Right renal cortex interstitium (tissue), 3 donors: ENCODE data around the gene PIP4K2C. TPM values are rescaled to one million over a fixed set of nuclear protein-coding genes. Genes with fewer than 3 reads are reported as not detected.
A peak's percentile ranks its signal among the peaks of the same experiment; 100 is the strongest.
"Not testable (repeated sequence)": the region's sequence is repeated elsewhere in the genome, so short reads cannot be mapped to it uniquely, and the experiment has no call there.

Experiments
- DNase-seq, 3 donors: peaks; one replicate each; pipeline ENCODE4 v3.0.0-alpha.2; 2013; ENCODE audit warnings: low read depth in 3 of 3, low spot score in 2 of 3
- polyA plus RNA-seq, 3 donors: library from polyadenylated mRNA; unstranded; fragments of 120-200 nt; gene quantifications; one replicate each; pipeline ENCODE4 v1.2.1, GENCODE V29; 2013; ENCODE audit not compliant: insufficient read length in 3 of 3

The PIP4K2C gene
- polyA plus RNA-seq, 3 donors, result 43.6 to 47.5 (median 44.8) TPM

- DNase-seq, result no peak
Observed at GRCh38 chr12:57631566-57632072, 40.6 kb downstream of the PIP4K2C start.

GRCh38 chr12:57632073-57632957 lies 41.3 kb downstream of the PIP4K2C start:
- no peak for DNase-seq

- DNase-seq, result peak in 1 of 3 donors; percentile 57
Observed at GRCh38 chr12:57632958-57633840, 42.2 kb downstream of the PIP4K2C start, which contains the start of gene B4GALNT1. TSS of gene B4GALNT1 (minus strand) at chr12:57633201. CDS start at chr12:57632132, 1,069 bp downstream.

GRCh38 chr12:57636731-57637130 lies 45.7 kb downstream of the PIP4K2C start:
- not testable (repeated sequence) for DNase-seq

GRCh38 chr12:57637364-57637763 lies 46.4 kb downstream of the PIP4K2C start:
- no peak for DNase-seq

- DNase-seq, result no peak
Observed at GRCh38 chr12:57638096-57638495, 47.1 kb downstream of the PIP4K2C start.

GRCh38 chr12:57640175-57641042 lies 49.4 kb downstream of the PIP4K2C start:
- no peak for DNase-seq

- no peak for DNase-seq
Observed at GRCh38 chr12:57641699-57642442, 50.9 kb downstream of the PIP4K2C start.

- not testable (repeated sequence) for DNase-seq
Observed at GRCh38 chr12:57645990-57646658, 55.1 kb downstream of the PIP4K2C start.

GRCh38 chr12:57646659-57647049 lies 55.7 kb downstream of the PIP4K2C start:
- not testable (repeated sequence) for DNase-seq

Other genes starting within 250 kb of the PIP4K2C start
- gene R3HDM2, start 160.1 kb upstream of the PIP4K2C start, polyA plus RNA-seq, result 10 to 100 TPM; 60.6 to 67.5 (median 66.1) TPM
- gene INHBC, start 156.4 kb upstream of the PIP4K2C start, polyA plus RNA-seq, result under 1 TPM; 0.14 to 0.21 (median 0.20) TPM
- gene INHBE, start 135.9 kb upstream of the PIP4K2C start, polyA plus RNA-seq, result under 1 TPM; 0.40 to 0.44 (median 0.42) TPM
- 10 to 100 TPM; 15.9 to 18.8 (median 16.5) TPM for gene GLI1, start 131.4 kb upstream of the PIP4K2C start, polyA plus RNA-seq
- gene ARHGAP9, start 111.3 kb upstream of the PIP4K2C start, polyA plus RNA-seq, result 1 to 10 TPM; 1.9 to 2.3 (median 1.9) TPM
- 100 to 1,000 TPM; 108 to 110 (median 109) TPM for gene MARS1, start 103.1 kb upstream of the PIP4K2C start, polyA plus RNA-seq
- 10 to 100 TPM; 33.8 to 35.7 (median 35.3) TPM for gene DDIT3, start 70.7 kb upstream of the PIP4K2C start, polyA plus RNA-seq
- 10 to 100 TPM; 36.8 to 44.8 (median 41.6) TPM for gene MBD6, start 68.4 kb upstream of the PIP4K2C start, polyA plus RNA-seq
- 100 to 1,000 TPM; 163 to 179 (median 165) TPM for gene DCTN2, start 44.0 kb upstream of the PIP4K2C start, polyA plus RNA-seq
- under 1 TPM; 0.31 to 0.39 (median 0.32) TPM for gene KIF5A, start 41.1 kb upstream of the PIP4K2C start, polyA plus RNA-seq
- gene DTX3, start 13.6 kb downstream of the PIP4K2C start, polyA plus RNA-seq, result 10 to 100 TPM; 44.4 to 51.8 (median 47.0) TPM
- gene ARHGEF25, start 20.2 kb downstream of the PIP4K2C start, polyA plus RNA-seq, result 10 to 100 TPM; 26.7 to 31.4 (median 27.8) TPM
- under 1 TPM; 0.37 to 0.75 (median 0.64) TPM for gene B4GALNT1, start 42.0 kb downstream of the PIP4K2C start, polyA plus RNA-seq
- 100 to 1,000 TPM; 225 to 234 (median 233) TPM for gene OS9, start 102.9 kb downstream of the PIP4K2C start, polyA plus RNA-seq
- gene AGAP2, start 147.6 kb downstream of the PIP4K2C start, polyA plus RNA-seq, result 1 to 10 TPM in 2 of 3 donors, under 1 TPM in 1; 0.68 to 1.9 (median 1.2) TPM
- gene TSPAN31, start 153.8 kb downstream of the PIP4K2C start, polyA plus RNA-seq, result 100 to 1,000 TPM in 2 of 3 donors, 10 to 100 TPM in 1; 97.4 to 110 (median 109) TPM
- gene CDK4, start 161.1 kb downstream of the PIP4K2C start, polyA plus RNA-seq, result 100 to 1,000 TPM; 219 to 251 (median 232) TPM
- gene MARCHF9, start 163.9 kb downstream of the PIP4K2C start, polyA plus RNA-seq, result 10 to 100 TPM; 15.6 to 18.0 (median 15.6) TPM
- gene CYP27B1, start 175.9 kb downstream of the PIP4K2C start, polyA plus RNA-seq, result 1 to 10 TPM in 1 of 3 donors, under 1 TPM in 2; 0.80 to 1.0 (median 0.82) TPM
- 10 to 100 TPM; 31.6 to 33.1 (median 33.0) TPM for gene METTL1, start 180.9 kb downstream of the PIP4K2C start, polyA plus RNA-seq
- gene EEF1AKMT3, start 181.4 kb downstream of the PIP4K2C start, polyA plus RNA-seq, result 10 to 100 TPM; 10.1 to 12.5 (median 11.7) TPM
- gene TSFM, start 191.6 kb downstream of the PIP4K2C start, polyA plus RNA-seq, result 10 to 100 TPM; 36.3 to 45.5 (median 42.2) TPM
- gene AVIL, start 227.5 kb downstream of the PIP4K2C start, polyA plus RNA-seq, result 1 to 10 TPM; 7.3 to 7.7 (median 7.4) TPM